ENCODE data around the gene ARID1B.

DNA sequence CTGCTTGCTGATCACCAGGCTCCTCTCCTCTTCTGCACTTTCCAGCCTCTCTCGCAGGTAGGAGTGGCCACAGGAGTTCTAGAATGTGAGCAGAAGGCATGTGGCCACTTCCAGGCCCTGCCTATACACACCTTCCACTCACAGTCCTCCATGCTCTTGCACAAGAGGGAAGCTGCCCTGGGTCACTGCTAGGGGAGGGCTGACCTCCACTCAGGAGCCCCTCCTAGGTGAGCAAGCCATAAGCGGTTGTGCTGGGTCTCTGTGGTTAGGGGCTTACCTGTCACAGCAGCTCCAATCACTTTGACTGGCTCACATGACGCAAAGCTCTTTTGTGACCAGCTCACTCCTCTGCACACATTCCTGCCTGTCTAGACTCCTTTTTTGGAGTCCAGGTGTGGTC lies 477.9 kb downstream of the ARID1B start:
- TF ChIP-seq POLR2A (IDR thresholded peaks at IDR 0.05), result no peak
- TF ChIP-seq, protein P1, sequence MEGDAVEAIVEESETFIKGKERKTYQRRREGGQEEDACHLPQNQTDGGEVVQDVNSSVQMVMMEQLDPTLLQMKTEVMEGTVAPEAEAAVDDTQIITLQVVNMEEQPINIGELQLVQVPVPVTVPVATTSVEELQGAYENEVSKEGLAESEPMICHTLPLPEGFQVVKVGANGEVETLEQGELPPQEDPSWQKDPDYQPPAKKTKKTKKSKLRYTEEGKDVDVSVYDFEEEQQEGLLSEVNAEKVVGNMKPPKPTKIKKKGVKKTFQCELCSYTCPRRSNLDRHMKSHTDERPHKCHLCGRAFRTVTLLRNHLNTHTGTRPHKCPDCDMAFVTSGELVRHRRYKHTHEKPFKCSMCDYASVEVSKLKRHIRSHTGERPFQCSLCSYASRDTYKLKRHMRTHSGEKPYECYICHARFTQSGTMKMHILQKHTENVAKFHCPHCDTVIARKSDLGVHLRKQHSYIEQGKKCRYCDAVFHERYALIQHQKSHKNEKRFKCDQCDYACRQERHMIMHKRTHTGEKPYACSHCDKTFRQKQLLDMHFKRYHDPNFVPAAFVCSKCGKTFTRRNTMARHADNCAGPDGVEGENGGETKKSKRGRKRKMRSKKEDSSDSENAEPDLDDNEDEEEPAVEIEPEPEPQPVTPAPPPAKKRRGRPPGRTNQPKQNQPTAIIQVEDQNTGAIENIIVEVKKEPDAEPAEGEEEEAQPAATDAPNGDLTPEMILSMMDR (IDR thresholded peaks at IDR 0.05), result no peak

All from adrenal gland (tissue), 5 donors.